Trophoblast cell (in vitro differentiated cells and primary cell): ENCODE results near the gene SBK1.
A peak's percentile ranks its signal among the peaks of the same experiment; 100 is the strongest.

Experiments used
- DNase-seq, 2 donors: peaks; one replicate each; pipeline ENCODE4 v3.0.0-alpha.2; 2016
- H2AFZ ChIP-seq: 2 replicates; pipeline ENCODE4 v1.6.1; 2013; ENCODE audit warnings: low read length, moderate library complexity, mild to moderate bottlenecking; ENCODE audit not compliant: insufficient read depth, poor library complexity
- H2AK5ac ChIP-seq: 2 replicates; pipeline ENCODE4 v1.6.1; 2013; ENCODE audit warnings: mild to moderate bottlenecking, low read length
- H2BK120ac ChIP-seq: 2 replicates; pipeline ENCODE4 v1.6.1; 2013; ENCODE audit warnings: low read length, mild to moderate bottlenecking, moderate library complexity; ENCODE audit not compliant: insufficient read depth, poor library complexity
- H2BK12ac ChIP-seq: 2 replicates; pipeline ENCODE4 v1.6.1; 2013; ENCODE audit warnings: mild to moderate bottlenecking, low read length, moderate library complexity
- H2BK5ac ChIP-seq: 2 replicates; pipeline ENCODE4 v1.6.1; 2013; ENCODE audit warnings: low read length, low read depth, moderate library complexity, mild to moderate bottlenecking; ENCODE audit not compliant: poor library complexity
- H3K14ac ChIP-seq: 2 replicates; pipeline ENCODE4 v1.6.1; 2013; ENCODE audit warnings: mild to moderate bottlenecking, low read length
- H3K18ac ChIP-seq: 2 replicates; pipeline ENCODE4 v1.6.1; 2013; ENCODE audit warnings: mild to moderate bottlenecking, low read length
- H3K23ac ChIP-seq: 2 replicates; pipeline ENCODE4 v1.6.1; 2013; ENCODE audit warnings: low read length
- H3K27ac ChIP-seq: 2 replicates; pipeline ENCODE4 v1.5.1; 2013; ENCODE audit warnings: low read depth, mild to moderate bottlenecking, inconsistent platforms, low read length, moderate library complexity
- H3K27me3 ChIP-seq: 2 replicates; pipeline ENCODE4 v1.6.1; 2013; ENCODE audit warnings: inconsistent platforms, mild to moderate bottlenecking, low read length, moderate library complexity; ENCODE audit not compliant: insufficient read depth
- H3K36me3 ChIP-seq, 2 experiments: 1 replicate in 1 of 2; 2 replicates in 1 of 2; pipeline ENCODE4 v1.6.1; 2013; ENCODE audit warnings: low read length in 2 of 2, mild to moderate bottlenecking in 2 of 2, moderate library complexity in 1 of 2; ENCODE audit not compliant: insufficient read depth in 2 of 2, control insufficient read depth in 1 of 2
- H3K4ac ChIP-seq: 2 replicates; pipeline ENCODE4 v1.6.1; 2013; ENCODE audit warnings: low read depth, mild to moderate bottlenecking, low read length, moderate library complexity
- H3K4me1 ChIP-seq, 2 experiments: 1 replicate in 1 of 2; 2 replicates in 1 of 2; pipeline ENCODE4 v1.6.1; 2013; ENCODE audit warnings: low read length in 2 of 2, mild to moderate bottlenecking in 2 of 2, moderate library complexity in 1 of 2; ENCODE audit not compliant: insufficient read depth in 2 of 2, control insufficient read depth in 1 of 2
- H3K4me2 ChIP-seq: 2 replicates; pipeline ENCODE4 v1.6.1; 2013; ENCODE audit warnings: inconsistent platforms, mild to moderate bottlenecking, low read length, moderate library complexity
- H3K4me3 ChIP-seq: 2 replicates; pipeline ENCODE4 v1.5.1; 2013; ENCODE audit warnings: mild to moderate bottlenecking, low read depth, low read length, inconsistent platforms
- H3K79me1 ChIP-seq: one replicate; pipeline ENCODE4 v1.6.1; 2013; ENCODE audit warnings: low read length
- H3K79me2 ChIP-seq: 2 replicates; pipeline ENCODE4 v1.6.1; 2013; ENCODE audit warnings: low read length, mild to moderate bottlenecking; ENCODE audit not compliant: control insufficient read depth, insufficient read depth, poor library complexity
- H3K9ac ChIP-seq: 2 replicates; pipeline ENCODE4 v1.6.1; 2013; ENCODE audit warnings: mild to moderate bottlenecking, low read length
- H3K9me3 ChIP-seq: 2 replicates; pipeline ENCODE4 v1.6.1; 2013; ENCODE audit warnings: low read depth, mild to moderate bottlenecking, control low read depth, inconsistent platforms, low read length; ENCODE audit not compliant: insufficient read depth
- H4K12ac ChIP-seq: 2 replicates; pipeline ENCODE4 v1.6.1; 2013; ENCODE audit warnings: low read depth, mild to moderate bottlenecking, low read length, moderate library complexity
- H4K8ac ChIP-seq: 2 replicates; pipeline ENCODE4 v1.6.1; 2013; ENCODE audit warnings: low read depth, mild to moderate bottlenecking, low read length, moderate library complexity
- H4K91ac ChIP-seq: one replicate; pipeline ENCODE4 v1.6.1; 2013; ENCODE audit warnings: low read depth, mild to moderate bottlenecking, low read length, moderate library complexity
- WGBS: extraction: QIAGEN DNeasy Blood & Tissue Kit; methylation state at CpG from one replicate; pipeline ENCODE4 v1.1.7; 2013; ENCODE audit warnings: missing lambda C conversion rate; ENCODE audit not compliant: insufficient read length, insufficient coverage; ENCODE audit errors: extremely low coverage; 5-methylcytosine and 5-hydroxymethylcytosine counted together

The SBK1 gene

GRCh38 chr16:28255838-28256237 is 36.5 kb upstream of the SBK1 start:
- Histone ChIP-seq H3K79me2 (no peaks in the 10 kb centered on the region), H3K4me2 (no peak overlapping the region), H3K4ac (no peak overlapping the region), H2AK5ac (no peak overlapping the region), H4K12ac (no peak overlapping the region), H4K8ac (no peak overlapping the region), H3K27me3 (no peaks in the 10 kb centered on the region), H4K91ac (no peak overlapping the region), H3K18ac (no peak overlapping the region), H3K14ac (no peak overlapping the region), H2BK12ac (no peak overlapping the region), H2BK120ac (no peak overlapping the region), H3K36me3 (no peaks in the 10 kb centered on the region), H3K9ac (no peak overlapping the region), H3K27ac (no peak overlapping the region), H3K9me3 (peaks cover 1% of the 10 kb centered on the region), H3K4me3 (no peak overlapping the region), H2AFZ (no peak overlapping the region), H3K79me1 (no peaks in the 10 kb centered on the region), H2BK5ac (no peak overlapping the region), H3K4me1 (no peaks in the 10 kb centered on the region), H3K23ac (no peak overlapping the region)
- WGBS = no CpG with 5 or more reads among the region's 12 CpGs
- DNase-seq = no peak

- H3K4me3 ChIP-seq = no peak overlapping the region
- no peak overlapping the region for H4K12ac ChIP-seq
- peaks cover 1% of the 10 kb centered on the region for H3K9me3 ChIP-seq
- no peak overlapping the region for H3K23ac ChIP-seq
- H3K9ac ChIP-seq = no peak overlapping the region
- no peak overlapping the region for H3K4ac ChIP-seq
- H3K79me2 ChIP-seq = no peaks in the 10 kb centered on the region
- no peak overlapping the region for H4K8ac ChIP-seq
- H2AFZ ChIP-seq = no peak overlapping the region
- no CpG with 5 or more reads among the region's 4 CpGs for WGBS
- no peak overlapping the region for H4K91ac ChIP-seq
- H3K27ac ChIP-seq = no peak overlapping the region
- no peak overlapping the region for H3K4me2 ChIP-seq
- no peak overlapping the region for H3K18ac ChIP-seq
- H2BK120ac ChIP-seq = no peak overlapping the region
- no peak overlapping the region for H2AK5ac ChIP-seq
- no peak for DNase-seq
- no peak overlapping the region for H2BK12ac ChIP-seq
- H3K14ac ChIP-seq = no peak overlapping the region
- no peaks in the 10 kb centered on the region for H3K27me3 ChIP-seq
- H3K79me1 ChIP-seq = no peaks in the 10 kb centered on the region
- no peaks in the 10 kb centered on the region for H3K36me3 ChIP-seq
- no peak overlapping the region for H2BK5ac ChIP-seq
- no peaks in the 10 kb centered on the region for H3K4me1 ChIP-seq
Observed at GRCh38 chr16:28257256-28257655, 35.1 kb upstream of the SBK1 start.

- no peak overlapping the region for H2AK5ac ChIP-seq
- H3K18ac ChIP-seq = no peak overlapping the region
- no peaks in the 10 kb centered on the region for H3K79me2 ChIP-seq
- H3K4me2 ChIP-seq = no peak overlapping the region
- H2BK5ac ChIP-seq = no peak overlapping the region
- peaks cover 1% of the 10 kb centered on the region for H3K9me3 ChIP-seq
- no peak for DNase-seq
- H3K4me1 ChIP-seq = no peaks in the 10 kb centered on the region
- no peak overlapping the region for H4K12ac ChIP-seq
- peak overlapping the region; percentile 14 for H3K4me3 ChIP-seq
- H4K91ac ChIP-seq = no peak overlapping the region
- H3K27me3 ChIP-seq = no peaks in the 10 kb centered on the region
- H3K9ac ChIP-seq = no peak overlapping the region
- no peak overlapping the region for H2AFZ ChIP-seq
- no peak overlapping the region for H2BK120ac ChIP-seq
- no peak overlapping the region for H2BK12ac ChIP-seq
- H3K4ac ChIP-seq = no peak overlapping the region
- H3K27ac ChIP-seq = no peak overlapping the region
- H3K36me3 ChIP-seq = no peaks in the 10 kb centered on the region
- no peak overlapping the region for H3K14ac ChIP-seq
- no peak overlapping the region for H4K8ac ChIP-seq
- WGBS = no CpG with 5 or more reads among the region's 18 CpGs
- no peaks in the 10 kb centered on the region for H3K79me1 ChIP-seq
- H3K23ac ChIP-seq = no peak overlapping the region
Observed at GRCh38 chr16:28258567-28258966, 33.8 kb upstream of the SBK1 start.

GRCh38 chr16:28259091-28259780 is 33.1 kb upstream of the SBK1 start:
- Histone ChIP-seq H4K91ac (no peak overlapping the region), H2AK5ac (no peak overlapping the region), H3K4ac (no peak overlapping the region), H2BK120ac (no peak overlapping the region), H3K4me2 (no peak overlapping the region), H3K14ac (no peak overlapping the region), H3K18ac (no peak overlapping the region), H3K4me1 (no peaks in the 10 kb centered on the region), H4K8ac (no peak overlapping the region), H2BK12ac (no peak overlapping the region), H3K36me3 (no peaks in the 10 kb centered on the region), H3K27me3 (no peaks in the 10 kb centered on the region), H3K23ac (no peak overlapping the region), H3K4me3 (no peak overlapping the region), H2BK5ac (no peak overlapping the region), H3K27ac (no peak overlapping the region), H2AFZ (no peak overlapping the region), H3K79me1 (no peaks in the 10 kb centered on the region), H3K9me3 (peaks cover 1% of the 10 kb centered on the region), H3K79me2 (no peaks in the 10 kb centered on the region), H4K12ac (no peak overlapping the region), H3K9ac (no peak overlapping the region)
- DNase-seq = no peak
- no CpG with 5 or more reads among the region's 29 CpGs for WGBS
